ENCODE results near the gene HSD3B7.

- TF ChIP-seq, protein P1, sequence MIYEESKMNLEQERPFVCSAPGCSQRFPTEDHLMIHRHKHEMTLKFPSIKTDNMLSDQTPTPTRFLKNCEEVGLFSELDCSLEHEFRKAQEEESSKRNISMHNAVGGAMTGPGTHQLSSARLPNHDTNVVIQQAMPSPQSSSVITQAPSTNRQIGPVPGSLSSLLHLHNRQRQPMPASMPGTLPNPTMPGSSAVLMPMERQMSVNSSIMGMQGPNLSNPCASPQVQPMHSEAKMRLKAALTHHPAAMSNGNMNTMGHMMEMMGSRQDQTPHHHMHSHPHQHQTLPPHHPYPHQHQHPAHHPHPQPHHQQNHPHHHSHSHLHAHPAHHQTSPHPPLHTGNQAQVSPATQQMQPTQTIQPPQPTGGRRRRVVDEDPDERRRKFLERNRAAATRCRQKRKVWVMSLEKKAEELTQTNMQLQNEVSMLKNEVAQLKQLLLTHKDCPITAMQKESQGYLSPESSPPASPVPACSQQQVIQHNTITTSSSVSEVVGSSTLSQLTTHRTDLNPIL (CRISPR knock-in tag; IDR thresholded peaks at IDR 0.05; ENCODE audit: low read depth), result no peak
- TF ChIP-seq ARNTL (CRISPR knock-in tag; IDR thresholded peaks at IDR 0.05; ENCODE audit: borderline replicate concordance, low read depth) (no peak), TOX (CRISPR knock-in tag; IDR thresholded peaks at IDR 0.05; ENCODE audit: borderline replicate concordance) (no peak), ZFP30 (CRISPR knock-in tag; IDR thresholded peaks at IDR 0.05) (no peak), TSHZ2 (CRISPR knock-in tag; IDR thresholded peaks at IDR 0.05) (no peak), ZNF8 (CRISPR knock-in tag; IDR thresholded peaks at IDR 0.05) (no peak), SNAI2 (CRISPR knock-in tag; IDR thresholded peaks at IDR 0.05) (no peak), RARB (CRISPR knock-in tag; IDR thresholded peaks at IDR 0.05) (no peak), ZFP3 (CRISPR knock-in tag; IDR thresholded peaks at IDR 0.05) (no peak), ISL1 (CRISPR knock-in tag; IDR thresholded peaks at IDR 0.05) (no peak), ZC3H10 (CRISPR knock-in tag; IDR thresholded peaks at IDR 0.05) (no peak), TCF4 (CRISPR knock-in tag; IDR thresholded peaks at IDR 0.05; ENCODE audit: borderline replicate concordance) (no peak)
- TF ChIP-seq, protein P2, sequence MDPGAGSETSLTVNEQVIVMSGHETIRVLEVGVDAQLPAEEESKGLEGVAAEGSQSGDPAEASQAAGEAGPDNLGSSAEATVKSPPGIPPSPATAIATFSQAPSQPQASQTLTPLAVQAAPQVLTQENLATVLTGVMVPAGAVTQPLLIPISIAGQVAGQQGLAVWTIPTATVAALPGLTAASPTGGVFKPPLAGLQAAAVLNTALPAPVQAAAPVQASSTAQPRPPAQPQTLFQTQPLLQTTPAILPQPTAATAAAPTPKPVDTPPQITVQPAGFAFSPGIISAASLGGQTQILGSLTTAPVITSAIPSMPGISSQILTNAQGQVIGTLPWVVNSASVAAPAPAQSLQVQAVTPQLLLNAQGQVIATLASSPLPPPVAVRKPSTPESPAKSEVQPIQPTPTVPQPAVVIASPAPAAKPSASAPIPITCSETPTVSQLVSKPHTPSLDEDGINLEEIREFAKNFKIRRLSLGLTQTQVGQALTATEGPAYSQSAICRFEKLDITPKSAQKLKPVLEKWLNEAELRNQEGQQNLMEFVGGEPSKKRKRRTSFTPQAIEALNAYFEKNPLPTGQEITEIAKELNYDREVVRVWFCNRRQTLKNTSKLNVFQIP (CRISPR knock-in tag; IDR thresholded peaks at IDR 0.05; ENCODE audit: borderline replicate concordance, low read depth), result no peak
Observed at GRCh38 chr16:30992276-30992780, 7.3 kb downstream of the HSD3B7 start.

All from SK-N-SH treated with all-trans-retinoic acid at 6 μM for 48 hours (cell line).